Measurements from ENCODE around the gene BCL2L1.

- TF ChIP-seq CTCF (IDR thresholded peaks at IDR 0.05; ENCODE audit: low read depth, low read length) (no peak), EZH2phosphoT487 (IDR thresholded peaks at IDR 0.05; ENCODE audit: low read depth) (no peak)
These were observed 32.5 kb downstream of the BCL2L1 start for GRCh38 chr20:31690124-31690666.

Data from OCI-LY3 (cell line).